Stimulated activated CD4-positive, alpha-beta T cell treated with anti-CD3 and anti-CD28 coated beads, TNF-alpha, amount 100 ng/mL, for 4 hours (primary cell): ENCODE data around the gene ABRACL.
"Not testable (repeated sequence)": the region's sequence is repeated elsewhere in the genome, so short reads cannot be mapped to it uniquely, and the experiment has no call there.

Source experiments
- DNase-seq, 3 experiments: peaks; one replicate each; pipeline ENCODE4 v3.0.0-alpha.2; 2020; ENCODE audit warnings: low read depth in 3 of 3

ABRACL gene

GRCh38 chr6:139011980-139012379 lies 16.6 kb upstream of the ABRACL start:
- no peak for DNase-seq

GRCh38 chr6:139013185-139013800 lies 15.3 kb upstream of the ABRACL start:
- no peak for DNase-seq

- no peak for DNase-seq
Observed at GRCh38 chr6:139014945-139015344, 13.6 kb upstream of the ABRACL start.

- DNase-seq: no peak
Observed at GRCh38 chr6:139016337-139017213, 12.0 kb upstream of the ABRACL start.

- DNase-seq: no peak
Observed at GRCh38 chr6:139017227-139017626, 11.3 kb upstream of the ABRACL start.

- no peak for DNase-seq
Observed at GRCh38 chr6:139019722-139020121, 8.8 kb upstream of the ABRACL start.

GRCh38 chr6:139020689-139021088 lies 7.9 kb upstream of the ABRACL start:
- DNase-seq: no peak

GRCh38 chr6:139025416-139025815 lies 3.1 kb upstream of the ABRACL start:
- not testable (repeated sequence) for DNase-seq

- DNase-seq: peak in 2 of 3 experiments; percentile 8 to 13
Observed at GRCh38 chr6:139027620-139028182, 844 bp upstream of the ABRACL start.

GRCh38 chr6:139028215-139028657 lies 309 bp upstream of the ABRACL start:
- DNase-seq: no peak

- DNase-seq: no peak
Observed at GRCh38 chr6:139029470-139030227, 1.1 kb downstream of the ABRACL start.

- DNase-seq: no peak
Observed at GRCh38 chr6:139030228-139030963, 1.9 kb downstream of the ABRACL start.

GRCh38 chr6:139037490-139037889 lies 8.9 kb downstream of the ABRACL start:
- no peak for DNase-seq

- no peak for DNase-seq
Observed at GRCh38 chr6:139044250-139044649, 15.7 kb downstream of the ABRACL start.

GRCh38 chr6:139047677-139048076 lies 19.1 kb downstream of the ABRACL start:
- no peak for DNase-seq

GRCh38 chr6:139048912-139049311 lies 20.4 kb downstream of the ABRACL start:
- DNase-seq: not testable (repeated sequence)

- not testable (repeated sequence) for DNase-seq
Observed at GRCh38 chr6:139050131-139050769, 21.7 kb downstream of the ABRACL start.

GRCh38 chr6:139050770-139051313 lies 22.3 kb downstream of the ABRACL start:
- no peak for DNase-seq

- no peak for DNase-seq
Observed at GRCh38 chr6:139051396-139052060, 23.0 kb downstream of the ABRACL start.

GRCh38 chr6:139053382-139053781 lies 24.8 kb downstream of the ABRACL start:
- no peak for DNase-seq
